T-cell (primary cell): ENCODE results near the gene HDC. TPM values are rescaled to one million over a fixed set of nuclear protein-coding genes. Genes with fewer than 3 reads are reported as not detected.

Experiments used
- ATAC-seq, 4 experiments: fragments of 200-7000 bp in 3 of 4; fragments of 150-1000 bp in 1 of 4; cut with Tn5 transposase; replicated peaks in 1 of 4; 1 replicate in 3 of 4; 2 replicates in 1 of 4; pipeline ENCODE4 v1.10.0; 2021; ENCODE audit warnings: moderate library complexity in 3 of 4, mild to moderate bottlenecking in 2 of 4, moderate number of reproducible peaks in 1 of 4
- CTCF ChIA-PET, 2 donors: fragments of 300-600 bp; sonication (Branson Sonifier 250); formaldehyde crosslinking; loops; one replicate each; lab custom pipeline; 2022; ENCODE audit warnings: antibody characterized with exemption in 2 of 2; lab: Charles Lee
- POLR2A ChIA-PET, 2 donors: fragments of 300-600 bp; sonication (Branson Sonifier 250); formaldehyde crosslinking; loops; one replicate each; lab custom pipeline; 2022; ENCODE audit warnings: antibody characterized with exemption in 2 of 2; lab: Charles Lee
- DNase-seq, 35 experiments: peaks; one replicate each; pipeline versions ENCODE4 v3.0.0 to v3.0.0-alpha.2; 2013 to 2023
- H3K27ac ChIP-seq: one replicate; pipeline ENCODE4 v1.5.1; 2013; ENCODE audit warnings: low read length
- H3K27me3 ChIP-seq, 2 experiments: replicated peaks in 1 of 2; 1 replicate in 1 of 2; 2 replicates in 1 of 2; pipeline versions ENCODE4 v1.6.1 to v1.7.0; 2013; ENCODE audit warnings: low read length in 1 of 2, mixed read lengths in 1 of 2; ENCODE audit not compliant: control insufficient read depth in 2 of 2, insufficient read depth in 2 of 2; ENCODE audit errors: extremely low read depth in 1 of 2
- H3K36me3 ChIP-seq, 2 donors: 1 replicate in 1 of 2; 2 replicates in 1 of 2; pipeline versions ENCODE4 v1.6.1 to v1.7.0; 2013; ENCODE audit warnings: low read length in 1 of 2; ENCODE audit not compliant: control insufficient read depth in 2 of 2, insufficient read depth in 1 of 2; ENCODE audit errors: extremely low read depth in 1 of 2
- H3K4me1 ChIP-seq, 2 experiments: 1 replicate in 1 of 2; 2 replicates in 1 of 2; pipeline versions ENCODE4 v1.6.1 to v1.7.0; 2013; ENCODE audit warnings: low read length in 2 of 2, mixed read lengths in 1 of 2; ENCODE audit not compliant: insufficient read depth in 2 of 2, control insufficient read depth in 1 of 2; ENCODE audit errors: extremely low read depth in 1 of 2
- H3K4me3 ChIP-seq, 2 donors: 1 replicate in 1 of 2; 2 replicates in 1 of 2; pipeline versions ENCODE4 v1.5.1 to v1.7.0; 2013; ENCODE audit warnings: mild to moderate bottlenecking in 2 of 2, low read length in 1 of 2, moderate library complexity in 1 of 2; ENCODE audit not compliant: control insufficient read depth in 1 of 2; ENCODE audit errors: extremely low read depth in 1 of 2
- H3K9me3 ChIP-seq: 2 replicates; pipeline ENCODE4 v1.7.0; 2013
- H3K27ac Mint-ChIP-seq, 2 donors: one replicate each; pipeline ENCODE4 v1.8.0; 2020 to 2021; ENCODE audit warnings: mild to moderate bottlenecking in 2 of 2, mixed read lengths in 2 of 2
- H3K27me3 Mint-ChIP-seq, 2 donors: one replicate each; pipeline ENCODE4 v1.8.0; 2021 to 2022; ENCODE audit warnings: mixed read lengths in 2 of 2
- H3K36me3 Mint-ChIP-seq: one replicate; pipeline ENCODE4 v1.8.0; 2021; ENCODE audit warnings: mixed read lengths
- H3K4me1 Mint-ChIP-seq, 3 donors: one replicate each; pipeline ENCODE4 v1.8.0; 2020 to 2022; ENCODE audit warnings: mixed read lengths in 3 of 3, mild to moderate bottlenecking in 1 of 3
- H3K4me3 Mint-ChIP-seq, 3 donors: one replicate each; pipeline ENCODE4 v1.8.0; 2020 to 2022; ENCODE audit warnings: mild to moderate bottlenecking in 3 of 3, mixed read lengths in 3 of 3, moderate library complexity in 3 of 3
- H3K9me3 Mint-ChIP-seq, 3 donors: one replicate each; pipeline ENCODE4 v1.8.0; 2020 to 2022; ENCODE audit warnings: mixed read lengths in 3 of 3
- WGBS: methylation state at CpG from one replicate; pipeline ENCODE4 v1.1.5; 2013; ENCODE audit warnings: missing lambda C conversion rate; ENCODE audit not compliant: insufficient coverage; 5-methylcytosine and 5-hydroxymethylcytosine counted together
- total RNA-seq, 35 experiments: library from RNA in 6 of 35; stranded (reverse) in 6 of 35; fragments of 120-200 nt in 1 of 35; gene quantifications; one replicate each; pipeline versions ENCODE4 v1.2.1 to v1.2.4 and lab custom pipeline; 2013 to 2026

Gene HDC
- total RNA-seq, 5 donors from 2014 or later (not counting 1 experiment from before 2014, with no cell fraction given) = 0.26 to 4.3 (median 2.5) TPM; not detected in 1

- no peaks in the 10 kb centered on the region for H3K27me3 ChIP-seq
- no peaks in the 10 kb centered on the region for H3K9me3 Mint-ChIP-seq
- no peak overlapping the region for H3K27ac Mint-ChIP-seq
- DNase-seq = no peak
- WGBS = no CpG with 5 or more reads among the region's 1 CpG
- H3K27ac ChIP-seq = no peak overlapping the region
- CTCF ChIA-PET = interaction anchor here in 1 of 2 donors (0.7 to 1.2 kb wide), 2 partner anchors 20 to 42 kb away, joined by 3 to 5 read pairs; no protein-coding TSS in a partner anchor
- POLR2A ChIA-PET = interaction anchor here (0.5 to 0.6 kb wide), 6 partner anchors 11 to 1739 kb away, joined by 3 to 8 read pairs (median 6); partner anchors contain the start of gene EID1 (in 1 of the 2)
- peaks cover 45% of the 10 kb centered on the region for H3K36me3 Mint-ChIP-seq
- H3K4me1 Mint-ChIP-seq = no peaks in the 10 kb centered on the region
- H3K4me3 ChIP-seq = no peak overlapping the region
- H3K36me3 ChIP-seq = peaks cover 0 to 30% of the 10 kb centered on the region in 2 donors
- H3K9me3 ChIP-seq = no peaks in the 10 kb centered on the region
- H3K4me1 ChIP-seq = no peaks in the 10 kb centered on the region
- no peaks in the 10 kb centered on the region for H3K27me3 Mint-ChIP-seq
- no peak overlapping the region for H3K4me3 Mint-ChIP-seq
- ATAC-seq = no peak
Measured at GRCh38 chr15:50295966-50296365, 30.4 kb upstream of the HDC start.

GRCh38 chr15:50289749-50290148 lies 24.2 kb upstream of the HDC start:
- Histone ChIP-seq H3K27me3 (no peaks in the 10 kb centered on the region), H3K27ac (no peak overlapping the region), H3K36me3 (peaks cover 0 to 24% of the 10 kb centered on the region in 2 donors), H3K4me1 (no peaks in the 10 kb centered on the region), H3K4me3 (no peak overlapping the region), H3K9me3 (no peaks in the 10 kb centered on the region)
- WGBS = no CpG with 5 or more reads among the region's 2 CpGs
- CTCF ChIA-PET = no interaction called here
- ATAC-seq (no peak), DNase-seq (no peak)
- Mint-ChIP-seq H3K9me3 (no peaks in the 10 kb centered on the region), H3K27ac (no peak overlapping the region), H3K4me3 (no peak overlapping the region), H3K27me3 (no peaks in the 10 kb centered on the region), H3K4me1 (no peaks in the 10 kb centered on the region), H3K36me3 (peaks cover 44% of the 10 kb centered on the region)
- POLR2A ChIA-PET = no interaction called here

- peaks cover 0 to 22% of the 10 kb centered on the region in 2 donors for H3K36me3 ChIP-seq
- peaks cover 47% of the 10 kb centered on the region for H3K36me3 Mint-ChIP-seq
- H3K27me3 Mint-ChIP-seq = no peaks in the 10 kb centered on the region
- POLR2A ChIA-PET = no interaction called here
- H3K27ac Mint-ChIP-seq = no peak overlapping the region
- no peaks in the 10 kb centered on the region for H3K4me1 Mint-ChIP-seq
- ATAC-seq = no peak
- no peak overlapping the region for H3K4me3 ChIP-seq
- H3K27me3 ChIP-seq = no peaks in the 10 kb centered on the region
- no peak overlapping the region for H3K4me3 Mint-ChIP-seq
- no peaks in the 10 kb centered on the region for H3K9me3 ChIP-seq
- 90% methylated on average over 3 of the region's 6 CpGs for WGBS
- H3K27ac ChIP-seq = no peak overlapping the region
- DNase-seq = no peak
- CTCF ChIA-PET = no interaction called here
- H3K4me1 ChIP-seq = no peaks in the 10 kb centered on the region
- H3K9me3 Mint-ChIP-seq = no peaks in the 10 kb centered on the region
Measured at GRCh38 chr15:50287324-50288116, 22.0 kb upstream of the HDC start.

- Histone ChIP-seq H3K27ac (no peak overlapping the region), H3K4me3 (no peak overlapping the region), H3K27me3 (no peaks in the 10 kb centered on the region), H3K4me1 (no peaks in the 10 kb centered on the region), H3K36me3 (peaks cover 0 to 5% of the 10 kb centered on the region in 2 donors), H3K9me3 (no peaks in the 10 kb centered on the region)
- H3K4me1 Mint-ChIP-seq = no peaks in the 10 kb centered on the region
- H3K4me3 Mint-ChIP-seq = no peak overlapping the region
- no peak overlapping the region for H3K27ac Mint-ChIP-seq
- ChIA-PET POLR2A (no interaction called here), CTCF (no interaction called here)
- no CpG with 5 or more reads among the region's 5 CpGs for WGBS
- ATAC-seq (no peak), DNase-seq (no peak)
- H3K36me3 Mint-ChIP-seq = peaks cover 32% of the 10 kb centered on the region
- no peaks in the 10 kb centered on the region for H3K27me3 Mint-ChIP-seq
- no peaks in the 10 kb centered on the region for H3K9me3 Mint-ChIP-seq
Measured at GRCh38 chr15:50281427-50281826, 15.9 kb upstream of the HDC start.

- H3K27ac Mint-ChIP-seq = no peak overlapping the region
- POLR2A ChIA-PET = no interaction called here
- Histone ChIP-seq H3K27ac (no peak overlapping the region), H3K36me3 (peaks cover 0 to 2% of the 10 kb centered on the region in 2 donors), H3K4me3 (no peak overlapping the region), H3K27me3 (no peaks in the 10 kb centered on the region), H3K9me3 (no peaks in the 10 kb centered on the region), H3K4me1 (no peaks in the 10 kb centered on the region)
- no peak overlapping the region for H3K4me3 Mint-ChIP-seq
- ATAC-seq (no peak), DNase-seq (no peak)
- CTCF ChIA-PET = interaction anchor here in 1 of 2 donors (1.1 kb wide), 1 partner anchor 36 kb away, joined by 3 read pairs; no protein-coding TSS in a partner anchor
- no peaks in the 10 kb centered on the region for H3K4me1 Mint-ChIP-seq
- peaks cover 28% of the 10 kb centered on the region for H3K36me3 Mint-ChIP-seq
- no peaks in the 10 kb centered on the region for H3K27me3 Mint-ChIP-seq
- 100% methylated on average over 2 of the region's 3 CpGs for WGBS
- H3K9me3 Mint-ChIP-seq = no peaks in the 10 kb centered on the region
Measured at GRCh38 chr15:50280271-50280670, 14.7 kb upstream of the HDC start.

GRCh38 chr15:50278496-50278895 lies 13.0 kb upstream of the HDC start:
- ChIA-PET CTCF (interaction anchor here (0.6 kb wide), 2 partner anchors 66 to 90 kb away, joined by 3 to 6 read pairs; no protein-coding TSS in a partner anchor), POLR2A (no interaction called here)
- no CpG with 5 or more reads among the region's 4 CpGs for WGBS
- no peak overlapping the region for H3K4me3 Mint-ChIP-seq
- no peak for ATAC-seq
- H3K36me3 Mint-ChIP-seq = peaks cover 18% of the 10 kb centered on the region
- Histone ChIP-seq H3K27me3 (no peaks in the 10 kb centered on the region), H3K4me3 (no peak overlapping the region), H3K27ac (no peak overlapping the region), H3K36me3 (no peaks in the 10 kb centered on the region), H3K9me3 (no peaks in the 10 kb centered on the region), H3K4me1 (no peaks in the 10 kb centered on the region)
- no peak for DNase-seq
- no peaks in the 10 kb centered on the region for H3K9me3 Mint-ChIP-seq
- peak overlapping the region; percentile 22 to 46 for H3K27ac Mint-ChIP-seq
- H3K27me3 Mint-ChIP-seq = no peaks in the 10 kb centered on the region
- no peaks in the 10 kb centered on the region for H3K4me1 Mint-ChIP-seq
